Stimulated activated CD8-positive, alpha-beta memory T cell treated with anti-CD3 and anti-CD28 coated beads, Interleukin-4, amount 100 ng/mL, for 24 hours (primary cell): ENCODE results near the gene CARMIL3.

Experiments
- DNase-seq: peaks from one replicate; pipeline ENCODE4 v3.0.0-alpha.2; 2020; ENCODE audit warnings: low read depth

CARMIL3 gene

DNA sequence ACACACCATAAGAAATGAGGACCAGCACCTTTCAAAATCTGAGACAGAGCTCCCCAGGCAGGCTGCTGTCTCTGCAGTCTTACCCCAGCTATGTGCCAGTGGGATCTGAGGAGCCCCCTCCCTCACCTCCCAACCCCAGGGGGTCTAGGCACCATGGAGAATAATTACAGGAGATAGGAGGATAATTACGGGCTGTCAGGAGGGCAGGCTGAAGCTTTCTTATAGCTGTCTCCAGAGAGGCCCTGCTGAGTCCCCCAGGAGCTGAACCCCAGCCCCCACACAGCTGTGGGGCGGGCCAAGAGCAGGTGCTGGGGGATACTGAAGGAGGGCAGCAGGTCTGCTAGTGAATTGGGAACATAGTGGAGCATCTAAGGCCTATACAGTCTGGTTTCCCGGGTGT lies 26.3 kb downstream of the CARMIL3 start:
- no peak for DNase-seq

DNA sequence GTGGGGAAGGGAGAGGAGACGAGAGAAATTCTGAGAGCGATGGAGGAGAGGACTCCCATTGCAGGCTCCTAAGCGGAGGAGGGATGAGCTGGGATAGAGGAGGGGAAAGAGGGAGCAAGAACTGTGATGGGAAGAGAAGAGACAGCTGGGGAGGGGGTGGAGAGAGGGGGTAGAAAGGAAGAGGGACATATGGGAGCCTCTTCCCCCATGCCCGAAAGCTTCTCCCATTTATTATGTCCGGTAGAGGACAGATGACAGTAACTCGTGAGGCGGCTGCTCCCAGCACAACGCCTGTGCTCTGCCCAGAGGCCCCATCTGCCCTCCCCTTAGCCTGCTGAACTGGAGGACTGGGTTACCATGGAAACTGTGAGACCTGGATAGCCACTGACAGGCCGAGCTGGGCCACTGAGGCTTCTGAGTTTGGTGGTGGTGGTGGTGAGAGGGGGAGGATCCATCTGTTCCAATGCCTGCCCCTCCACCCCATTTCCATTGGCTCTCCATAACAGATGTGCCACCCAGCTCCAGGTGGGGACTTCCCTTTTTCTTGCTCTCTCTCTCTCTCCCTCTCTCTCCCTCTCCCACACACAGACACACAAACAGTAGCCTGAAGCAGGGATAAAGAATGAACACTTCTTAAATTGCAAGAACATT lies 27.8 kb downstream of the CARMIL3 start:
- no peak for DNase-seq

DNA sequence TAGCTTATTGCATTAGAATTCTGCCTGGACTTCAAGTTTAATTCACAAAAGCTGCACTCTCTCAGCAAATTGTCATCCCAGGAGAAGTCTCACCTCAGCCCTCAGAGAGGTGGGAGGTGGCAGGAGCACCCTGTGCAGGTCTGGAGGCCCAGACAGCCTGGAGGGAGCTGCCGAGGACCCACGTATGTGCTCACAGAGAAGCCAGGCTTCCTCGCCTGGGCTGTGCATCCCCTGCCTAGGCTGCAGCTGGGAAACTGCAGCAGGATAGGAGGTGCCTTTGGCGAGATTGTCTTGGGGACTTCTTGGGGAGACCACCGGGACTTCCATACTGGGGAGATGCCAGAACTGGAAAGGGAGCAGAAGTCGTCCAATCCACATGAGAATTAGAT lies 28.3 kb downstream of the CARMIL3 start:
- DNase-seq = no peak

DNA sequence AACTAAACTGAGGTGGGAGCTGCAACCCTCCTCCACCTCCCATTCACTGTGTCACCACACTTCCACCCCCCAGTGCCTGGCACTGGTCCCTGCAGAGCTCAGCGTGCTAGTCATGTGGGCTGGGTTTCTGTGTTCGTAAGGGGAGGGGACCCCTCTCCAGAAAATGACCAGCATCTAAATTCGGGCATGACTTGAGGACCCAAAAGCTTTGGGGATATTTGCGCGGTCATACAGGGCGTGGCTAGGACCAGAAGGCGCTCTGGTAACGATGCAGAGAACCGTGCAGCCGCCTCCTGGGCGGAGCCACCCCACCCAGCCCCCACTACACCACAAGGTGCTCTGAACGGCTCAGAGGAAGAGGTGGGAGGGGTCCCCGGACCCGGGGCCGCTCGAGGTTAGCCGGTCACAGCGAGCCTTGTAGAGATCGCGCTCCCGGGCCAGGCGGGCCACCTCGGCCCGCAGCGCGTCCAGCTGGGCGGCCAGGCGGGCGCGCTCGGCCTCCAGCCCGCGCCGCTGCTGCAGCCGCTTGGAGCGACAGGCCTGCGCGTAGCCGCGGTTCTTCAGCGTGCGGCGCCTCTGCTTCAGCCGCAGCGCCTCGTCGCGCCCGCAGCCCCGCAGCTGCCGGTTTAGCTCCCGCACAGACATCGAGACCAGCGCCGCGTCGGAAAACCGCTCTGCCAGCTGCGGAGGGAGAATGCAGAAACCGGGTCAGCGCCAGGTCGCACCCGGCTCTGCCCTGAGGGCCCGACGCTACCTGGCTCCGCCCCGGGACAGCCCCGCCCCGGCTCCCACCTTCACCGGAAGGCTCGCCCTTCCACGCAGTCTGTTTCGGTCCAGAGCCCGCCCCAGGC lies 29.3 kb downstream of the CARMIL3 start:
- DNase-seq = peak; percentile 69

DNA sequence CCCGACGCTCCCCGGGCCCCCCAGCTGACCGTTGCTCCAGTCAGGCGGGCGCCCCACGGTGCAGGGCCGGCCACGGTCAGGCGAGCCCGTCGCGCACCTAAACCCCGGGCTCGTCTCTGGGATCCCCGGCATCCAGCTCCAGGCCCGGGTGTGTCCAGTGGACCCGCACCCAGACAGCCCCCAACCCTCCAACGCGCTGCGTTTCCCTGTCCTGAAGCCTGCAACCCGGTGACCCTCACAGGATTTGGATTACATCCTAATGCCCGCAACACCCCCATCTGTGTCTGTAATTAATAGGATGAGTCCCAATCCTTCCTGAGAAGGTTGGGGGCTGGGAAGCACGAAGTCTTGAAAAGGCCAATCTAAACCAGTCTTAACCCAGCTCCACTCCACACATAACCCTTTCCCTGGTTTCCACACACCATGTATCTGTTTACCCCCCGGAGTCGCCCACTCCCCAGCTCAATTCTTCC lies 30.0 kb downstream of the CARMIL3 start:
- DNase-seq = no peak

DNA sequence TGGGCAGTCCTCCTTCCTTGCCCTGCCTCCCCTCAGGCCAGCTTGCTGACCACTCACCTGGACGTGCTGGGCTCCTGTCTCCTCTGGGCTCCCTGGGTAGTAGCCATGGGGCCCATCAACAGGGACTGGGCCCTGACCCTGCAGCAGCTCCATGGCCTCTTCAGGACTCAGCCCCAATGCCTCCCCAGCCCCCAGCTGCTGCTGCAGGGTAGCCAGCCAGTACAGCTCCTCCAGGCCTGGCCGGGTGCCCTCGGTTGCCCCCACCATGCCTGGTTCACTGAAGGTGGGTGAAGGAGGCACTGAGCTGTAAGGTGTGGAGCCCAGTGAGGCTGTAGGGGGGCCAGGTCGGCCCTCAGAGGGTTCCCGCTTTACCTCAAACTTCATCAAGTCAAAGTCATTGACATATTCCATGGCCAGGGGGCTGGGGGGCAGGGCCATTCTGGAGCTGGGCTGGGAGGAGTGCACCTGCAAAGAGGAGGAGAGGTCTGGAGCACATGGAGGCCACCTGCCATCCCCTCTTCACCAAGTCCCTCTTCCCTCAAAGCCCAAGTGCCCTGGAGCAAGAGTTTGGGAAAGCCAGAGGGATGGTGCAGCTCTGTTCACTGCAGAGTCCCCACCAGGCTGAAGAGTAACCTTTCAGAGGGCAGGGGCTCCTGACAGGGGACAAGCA lies 30.7 kb downstream of the CARMIL3 start:
- no peak for DNase-seq

DNA sequence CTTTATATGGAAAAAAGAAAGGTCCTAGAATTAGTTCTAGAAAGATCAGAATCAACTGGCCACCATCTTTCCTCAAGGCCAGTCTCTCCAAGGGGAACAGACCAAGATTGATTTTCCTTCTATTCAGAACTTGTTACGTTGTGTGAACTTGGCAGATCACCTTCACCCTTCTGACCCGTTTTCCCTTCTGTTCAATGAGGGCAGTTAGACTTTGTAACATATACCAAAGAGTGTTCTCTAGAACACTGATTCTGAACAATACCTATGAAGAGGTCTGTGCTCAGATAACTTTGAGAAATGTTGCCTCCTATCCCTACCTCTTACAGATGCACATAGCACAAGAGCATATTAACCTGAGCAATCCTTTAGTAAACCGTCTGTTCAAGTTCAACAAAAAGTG lies 31.7 kb downstream of the CARMIL3 start:
- DNase-seq = no peak

DNA sequence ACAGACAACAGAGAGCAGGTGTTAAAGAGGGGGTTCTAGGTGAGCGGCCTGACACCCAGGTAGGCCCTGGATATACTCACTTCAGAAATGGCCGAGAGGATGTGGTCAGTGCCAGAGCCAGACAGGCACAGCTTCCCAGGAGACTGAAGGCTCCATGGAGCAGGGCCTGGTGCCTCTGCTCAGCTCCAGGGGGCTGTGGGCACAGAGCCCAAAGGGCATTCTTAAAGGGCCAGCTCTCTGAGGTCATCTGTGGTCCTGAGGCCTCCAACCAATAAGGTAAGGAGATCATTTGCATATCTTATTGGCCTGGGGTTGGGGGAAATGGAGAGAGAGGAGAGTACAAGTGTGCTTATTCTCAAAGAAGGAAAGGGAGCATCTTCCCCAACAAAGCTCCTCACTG lies 32.6 kb downstream of the CARMIL3 start:
- no peak for DNase-seq

DNA sequence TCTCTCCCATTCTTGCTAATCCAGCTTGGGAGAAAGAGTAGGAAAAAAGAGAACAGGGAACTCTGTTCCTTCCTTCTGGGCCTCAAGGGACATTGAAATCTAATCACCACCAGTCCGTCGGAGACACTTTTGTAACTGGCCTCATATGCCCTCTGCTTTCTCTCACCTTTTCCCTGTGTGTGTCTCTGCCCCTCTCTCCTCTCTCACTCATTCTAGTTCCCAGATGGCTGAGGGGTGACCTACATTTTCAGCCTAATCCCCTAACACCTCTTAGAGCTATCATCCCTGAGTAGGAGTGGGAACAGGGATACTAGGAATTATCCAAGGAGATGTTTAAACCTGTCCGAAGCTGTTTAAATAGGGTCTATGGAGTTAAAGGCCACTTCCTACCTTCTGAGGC lies 33.4 kb downstream of the CARMIL3 start:
- DNase-seq = no peak

DNA sequence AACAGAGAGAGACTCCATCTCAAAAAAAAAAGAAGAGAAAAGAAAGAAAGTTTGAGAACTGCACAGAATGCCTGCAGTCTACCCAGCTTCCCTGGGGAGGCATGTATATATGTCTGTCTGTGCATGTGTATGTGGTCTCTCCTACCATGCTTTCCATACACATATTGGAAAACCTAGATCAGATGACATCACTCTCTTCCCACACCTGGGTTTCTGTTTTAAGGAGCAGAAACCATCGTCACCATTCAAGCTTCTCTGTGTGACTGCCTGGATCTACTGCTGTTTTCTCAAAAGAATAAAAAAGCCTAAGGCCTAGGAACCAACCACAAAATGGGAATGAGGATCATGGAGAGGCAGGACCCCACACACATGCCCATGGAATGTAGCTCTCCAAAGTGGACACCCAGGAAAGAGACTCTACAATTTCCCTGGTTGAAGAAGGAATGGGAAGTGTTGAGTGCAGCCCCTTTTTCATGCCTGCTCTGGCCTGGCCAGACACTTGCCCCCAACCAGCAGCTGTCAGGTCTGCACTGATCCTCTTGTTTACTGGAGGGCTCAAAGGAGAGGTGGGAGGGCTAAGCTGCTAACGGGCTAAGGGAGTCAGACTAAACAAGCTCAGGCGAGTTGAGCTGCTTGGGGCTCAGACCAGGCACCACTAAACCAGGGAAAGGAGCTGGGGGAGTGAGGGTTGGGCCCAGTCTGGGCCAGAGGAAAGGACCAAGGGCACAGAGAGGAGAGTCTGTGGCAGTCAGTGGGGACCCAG lies 34.6 kb downstream of the CARMIL3 start:
- DNase-seq = no peak

DNA sequence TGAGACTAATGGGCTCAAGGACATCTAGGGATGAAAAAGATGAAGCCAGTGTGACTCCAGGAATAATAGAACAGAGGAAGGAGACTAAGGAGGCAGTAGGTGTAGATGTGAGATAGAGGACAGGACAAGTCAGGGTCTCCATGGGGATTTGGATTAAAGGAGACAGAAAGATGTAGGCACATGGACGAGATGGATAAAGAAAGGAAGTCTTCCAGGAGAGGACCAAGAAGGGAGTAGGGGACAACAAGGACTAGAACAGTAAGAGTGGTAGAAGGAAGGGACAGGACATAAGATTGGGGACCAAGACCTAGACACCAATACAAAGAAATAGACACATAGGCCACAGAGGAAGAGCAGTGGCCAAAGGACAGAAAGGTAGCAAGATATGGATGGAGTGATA lies 35.2 kb downstream of the CARMIL3 start:
- no peak for DNase-seq

DNA sequence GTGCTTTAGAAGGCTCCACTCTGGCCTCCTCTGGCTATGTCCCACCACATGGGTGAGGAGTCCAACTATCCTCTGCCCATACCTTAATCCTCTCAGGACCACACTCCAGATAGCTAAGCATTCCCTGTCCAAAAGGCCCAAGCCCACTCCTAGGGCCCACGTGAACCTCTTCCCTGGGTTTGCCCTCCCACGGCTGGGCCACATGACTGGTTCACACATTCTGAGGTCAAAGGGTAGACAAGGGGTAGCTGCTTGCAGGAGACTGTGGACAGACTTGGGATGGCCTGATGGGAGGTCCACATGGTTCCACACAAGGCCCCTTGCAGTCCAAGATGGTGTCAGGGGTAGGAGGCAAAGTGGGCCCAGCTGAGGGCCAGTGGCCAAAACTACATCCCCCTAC lies 36.3 kb downstream of the CARMIL3 start:
- no peak for DNase-seq

DNA sequence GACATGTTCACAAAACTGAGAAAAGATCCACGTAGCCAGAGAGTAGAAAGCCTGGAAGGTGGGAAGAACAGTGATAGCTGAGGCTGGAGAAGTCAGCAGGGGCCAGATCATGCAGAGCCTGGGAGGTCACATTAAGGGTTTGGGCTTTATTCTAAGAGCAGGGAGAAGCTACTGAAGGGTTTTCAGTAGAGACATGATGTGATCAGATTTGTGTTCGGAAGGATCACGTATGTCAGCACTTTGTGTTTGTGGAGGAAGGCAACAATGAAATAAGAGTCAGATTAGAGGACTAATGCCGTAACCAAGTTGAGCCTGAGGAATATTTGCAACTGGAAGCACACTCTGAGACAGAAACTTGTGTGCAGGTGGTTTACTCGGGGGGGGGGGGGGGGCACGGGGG lies 38.1 kb downstream of the CARMIL3 start:
- no peak for DNase-seq

DNA sequence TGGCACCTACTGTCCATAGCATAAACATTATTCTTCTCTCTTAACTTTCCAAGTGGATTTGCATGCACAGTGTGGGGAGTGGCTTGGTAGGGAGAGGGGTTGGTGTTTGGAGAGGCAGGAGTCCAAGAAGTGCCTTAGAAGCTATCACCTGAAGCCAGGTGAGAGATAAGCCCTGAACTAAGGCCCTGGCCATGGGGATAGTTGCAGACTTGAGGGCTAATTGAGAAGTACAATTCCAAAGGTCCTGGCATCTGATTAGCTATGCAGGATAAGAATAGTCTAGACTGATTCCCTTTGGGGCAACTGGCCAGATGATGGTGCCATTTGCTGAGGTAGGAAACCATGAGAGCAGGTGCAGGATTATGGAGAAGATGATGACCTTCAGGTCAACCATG lies 40.3 kb downstream of the CARMIL3 start:
- no peak for DNase-seq

DNA sequence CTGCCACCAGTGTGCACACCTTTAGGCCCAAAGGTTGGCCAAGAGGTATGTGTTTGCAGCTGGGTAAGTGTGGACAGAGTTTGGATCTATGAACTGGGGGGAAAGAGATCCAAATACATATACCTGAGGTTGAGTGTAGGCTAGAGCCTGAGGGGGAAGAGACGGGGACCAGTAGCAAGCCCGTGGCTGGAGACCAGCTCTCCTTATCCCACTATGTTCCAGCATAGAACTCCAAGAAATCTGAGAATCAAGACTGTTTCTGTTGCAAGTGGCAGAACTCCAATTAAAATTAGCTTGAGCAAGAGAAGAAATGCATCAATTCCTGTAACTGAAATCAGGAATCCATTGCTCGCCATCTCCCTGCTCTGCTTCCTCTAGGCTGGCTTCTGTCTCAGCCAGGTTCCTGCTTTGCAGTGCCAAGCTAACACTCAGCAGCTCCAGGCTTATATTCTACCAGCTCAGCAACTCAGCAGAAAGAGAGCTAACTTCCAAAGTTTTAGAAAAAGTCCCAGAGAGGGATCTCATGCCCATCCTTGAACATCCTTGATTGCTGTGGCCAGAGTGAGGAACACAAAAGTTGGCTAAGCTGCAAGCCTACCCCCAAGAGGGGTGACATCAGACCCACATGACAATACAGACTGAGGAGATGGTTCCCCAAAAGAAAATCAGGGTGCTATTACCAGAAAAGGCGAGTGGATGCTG lies 40.8 kb downstream of the CARMIL3 start:
- no peak for DNase-seq

DNA sequence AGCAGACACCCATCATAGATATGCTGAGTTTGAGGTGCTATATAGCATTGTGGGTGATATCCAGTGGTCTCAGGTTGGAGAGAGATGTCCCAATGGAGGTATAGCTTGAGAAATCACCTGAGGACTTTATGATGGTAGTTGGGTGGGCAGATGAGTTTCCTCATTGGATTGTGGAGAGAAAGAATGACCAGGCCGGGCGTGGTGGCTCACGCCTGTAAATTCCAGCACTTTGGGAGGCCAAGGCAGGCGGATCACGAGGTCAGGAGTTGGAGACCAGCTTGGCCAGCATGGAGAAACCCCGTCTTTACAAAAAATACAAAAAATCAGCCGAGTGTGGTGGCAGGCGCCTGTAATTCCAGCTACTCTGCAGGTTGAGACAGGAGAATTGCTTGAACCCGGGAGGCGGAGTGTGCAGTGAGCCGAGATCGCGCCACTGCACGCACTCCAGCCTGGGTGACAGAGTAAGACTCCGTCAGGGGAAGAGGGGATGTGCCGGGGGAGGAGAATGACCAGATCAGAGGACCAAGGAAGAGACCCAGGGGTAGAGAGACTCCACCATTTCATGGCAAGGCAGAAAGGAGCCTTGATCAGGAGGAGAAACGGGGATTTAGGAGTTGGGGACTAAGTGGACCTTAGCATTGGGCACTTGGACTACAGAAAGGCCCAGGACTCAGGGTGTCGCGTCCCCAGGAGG lies 41.5 kb downstream of the CARMIL3 start:
- DNase-seq = no peak

DNA sequence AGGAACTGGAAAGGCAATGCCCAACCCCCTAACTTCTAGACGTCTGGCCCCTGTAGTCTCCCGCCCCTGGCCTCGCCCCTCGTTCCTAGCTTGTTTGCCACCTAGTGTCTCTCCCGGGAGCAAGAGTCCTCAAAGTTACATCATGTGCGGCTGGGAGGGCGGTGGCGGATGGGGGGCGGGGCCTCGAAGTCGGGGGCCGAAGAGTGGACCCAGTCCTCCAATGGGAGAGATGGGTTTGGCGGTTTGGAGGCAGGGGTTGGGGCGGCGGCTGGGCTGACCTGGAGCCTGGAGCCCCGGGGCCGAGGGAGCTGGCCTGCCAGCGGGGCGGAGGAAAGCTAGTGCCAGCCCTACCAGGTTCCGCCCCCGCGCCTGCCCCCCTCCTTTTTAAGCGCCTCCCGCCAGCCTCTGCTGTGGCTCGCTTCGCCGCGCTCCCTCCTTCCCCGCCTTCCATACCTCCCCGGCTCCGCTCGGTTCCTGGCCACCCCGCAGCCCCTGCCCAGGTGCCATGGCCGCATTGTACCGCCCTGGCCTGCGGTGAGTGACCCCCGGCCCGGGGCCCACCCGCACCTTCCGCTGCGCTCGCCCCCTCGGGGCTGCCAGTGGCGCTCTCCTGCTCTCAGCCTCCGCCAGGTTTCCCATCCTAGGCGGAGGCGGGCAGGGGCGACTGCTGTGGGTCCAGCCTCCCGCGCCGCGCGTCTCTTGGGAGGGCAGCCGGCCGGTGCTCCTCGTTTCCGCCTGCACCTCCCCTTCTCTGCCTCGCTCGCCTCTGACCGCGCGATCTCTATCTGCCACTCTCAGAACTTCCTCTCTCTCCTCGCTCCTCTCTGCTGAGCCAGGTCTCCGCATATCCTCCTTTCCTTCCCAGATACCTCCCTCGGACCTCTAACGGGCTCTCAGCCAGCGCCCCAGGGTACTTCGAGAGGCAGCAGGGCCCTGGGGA lies 42.4 kb downstream of the CARMIL3 start, which contains the start of gene PCK2:
TSS of gene PCK2 (plus strand) at position 411 of the 940 bp plus-strand sequence. CDS start at position 506, 95 bp downstream.
- DNase-seq = peak; percentile 82

DNA sequence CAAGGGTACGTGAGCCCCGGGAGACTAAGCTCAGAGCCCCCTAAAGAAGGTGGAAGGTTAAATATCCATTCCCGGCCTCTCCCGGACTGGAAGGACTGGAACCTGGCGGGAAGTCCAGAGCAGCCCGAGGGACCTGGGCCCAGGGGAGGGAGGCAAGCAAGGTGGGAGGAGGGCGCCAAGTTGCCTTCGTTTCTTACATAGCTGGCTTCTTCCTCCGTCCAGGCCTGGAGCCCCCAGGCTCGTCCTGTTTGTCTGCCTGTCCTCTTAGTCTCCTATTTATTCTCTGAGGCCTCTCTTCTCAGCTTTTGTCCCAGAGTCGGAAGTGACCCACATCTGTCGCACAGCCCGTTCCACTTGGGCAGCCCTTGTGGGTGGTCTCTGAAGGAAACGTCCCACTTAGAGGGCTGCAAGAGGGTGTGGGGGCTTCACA lies 43.0 kb downstream of the CARMIL3 start:
- no peak for DNase-seq

DNA sequence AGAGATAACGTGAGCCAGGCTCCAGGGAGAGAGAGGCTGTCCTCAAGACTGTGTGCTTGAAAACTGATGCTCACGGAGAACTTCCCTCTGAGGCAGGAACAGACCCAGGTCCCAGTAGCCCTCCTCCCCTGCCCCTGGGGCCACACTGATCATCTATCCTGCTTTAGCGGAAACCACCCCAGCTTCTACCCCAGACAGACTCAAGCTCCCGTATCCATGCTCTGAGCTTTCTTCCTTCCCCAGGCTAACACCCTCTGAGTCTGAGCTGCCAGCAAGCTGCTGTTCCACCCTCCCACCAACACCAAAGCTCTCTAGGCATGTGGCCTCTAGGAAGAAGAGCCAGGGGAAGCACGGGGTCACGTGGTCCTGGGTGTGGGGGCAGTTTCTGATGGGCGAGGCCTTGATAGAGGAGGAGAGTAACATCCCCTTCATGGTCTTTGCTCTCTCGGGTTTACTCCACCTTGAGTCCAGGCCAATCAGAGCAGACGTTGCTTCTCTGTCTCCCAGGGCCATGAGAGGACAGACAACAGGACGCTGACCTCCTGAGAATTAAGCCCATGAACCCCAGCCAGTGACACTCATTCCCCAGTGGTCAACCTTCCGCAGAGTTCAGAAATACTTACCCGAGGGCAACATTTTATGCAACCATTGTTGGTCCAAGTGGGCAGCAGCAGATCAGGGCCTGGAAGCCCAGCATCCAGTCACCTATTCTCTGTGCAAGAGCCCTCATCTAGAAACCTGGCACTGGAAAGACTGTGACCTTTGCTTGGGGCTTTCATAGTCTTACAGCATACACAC lies 43.7 kb downstream of the CARMIL3 start:
- DNase-seq = peak; percentile 59
